Measurements from ENCODE around the gene ESR1.

The ESR1 gene

DNA sequence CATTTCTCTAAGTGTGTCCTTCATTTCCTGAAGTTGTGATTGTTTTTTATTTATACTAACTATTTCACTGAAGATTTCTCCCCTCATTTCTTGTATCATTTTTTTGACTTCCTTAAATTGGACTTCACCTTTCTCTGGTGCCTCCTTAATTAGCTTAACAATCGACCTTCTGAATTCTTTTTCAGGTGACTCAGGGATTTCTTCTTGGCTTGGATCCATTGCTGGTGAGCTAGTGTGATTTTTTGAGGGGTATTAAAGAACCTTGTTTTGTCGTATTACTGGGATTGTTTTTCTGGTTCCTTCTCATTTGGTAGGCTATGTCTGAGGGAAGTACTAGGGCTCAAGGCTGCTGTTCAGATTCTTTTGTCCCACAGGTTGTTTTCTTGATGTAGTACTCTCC is 92.8 kb downstream of the ESR1 start:
- Mint-ChIP-seq H3K9me3 (peaks cover 2% of the 10 kb centered on the region), H3K4me1 (no peaks in the 10 kb centered on the region), H3K36me3 (no peaks in the 10 kb centered on the region), H3K4me3 (no peak overlapping the region), H3K27ac (no peak overlapping the region)
- no peak for ATAC-seq
- DNase-seq (ENCODE audit: low spot score in 2 of 2): no peak

DNA sequence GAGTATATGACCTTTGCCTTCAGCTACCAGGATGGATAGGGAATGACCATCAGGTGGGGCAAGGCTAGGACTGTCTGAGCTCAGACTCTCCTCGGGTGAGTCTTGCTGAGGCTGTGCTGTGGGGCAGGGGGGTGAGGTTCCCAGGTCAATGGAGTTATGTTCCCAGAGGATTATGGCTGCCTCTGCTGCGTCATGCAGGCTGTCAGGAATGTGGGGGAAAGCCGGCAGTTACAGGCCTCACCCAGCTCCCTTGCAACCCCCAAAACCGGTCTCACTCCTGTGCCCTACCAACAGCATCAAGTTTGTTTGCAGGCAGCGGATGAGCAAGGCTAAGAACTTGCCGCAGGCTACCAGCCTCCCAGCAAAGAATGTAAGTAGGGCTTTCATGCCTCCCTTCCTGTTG is 93.5 kb downstream of the ESR1 start:
- Mint-ChIP-seq H3K4me1 (no peaks in the 10 kb centered on the region), H3K9me3 (peaks cover 2% of the 10 kb centered on the region), H3K36me3 (no peaks in the 10 kb centered on the region), H3K4me3 (no peak overlapping the region), H3K27ac (no peak overlapping the region)
- ATAC-seq: peak; percentile 44
- no peak for DNase-seq (ENCODE audit: low spot score in 2 of 2)

DNA sequence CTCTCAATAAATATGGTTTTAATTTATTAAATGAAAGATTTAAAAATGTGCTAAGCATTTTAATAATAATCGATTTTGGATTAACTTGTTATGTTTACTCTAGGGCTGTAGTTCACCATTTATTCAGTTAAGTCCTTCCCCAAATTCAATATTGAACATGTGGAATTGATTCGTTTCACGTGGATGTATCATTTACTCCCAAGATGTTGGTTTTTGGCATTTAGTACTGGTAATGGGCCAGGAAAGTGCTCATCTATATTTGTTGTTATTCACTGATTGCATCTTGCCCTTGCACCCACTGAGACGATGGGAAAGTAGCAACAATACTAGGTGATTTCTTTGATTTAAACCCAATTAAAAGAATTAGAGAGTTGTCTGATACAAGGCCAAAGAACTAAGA is 97.1 kb downstream of the ESR1 start:
- no peak for DNase-seq (ENCODE audit: low spot score in 2 of 2)

DNA sequence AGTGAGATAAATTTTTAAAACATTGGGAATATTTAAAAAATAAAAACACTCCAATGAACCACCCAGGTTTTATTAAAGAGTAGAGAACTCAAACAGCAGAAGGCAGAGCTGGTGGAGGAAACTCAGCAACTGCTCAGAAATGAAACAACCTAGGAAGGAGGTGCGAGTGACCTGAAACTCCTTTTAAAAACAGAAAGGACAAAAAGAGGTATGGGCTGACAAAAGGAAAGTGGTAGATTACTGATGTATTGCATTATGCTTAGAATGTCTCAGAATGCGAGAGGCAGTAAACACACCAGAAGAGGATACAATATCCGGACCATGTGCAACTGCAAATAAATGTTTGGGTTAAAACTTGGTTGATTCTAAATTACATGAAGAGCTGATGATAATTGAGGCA is 97.6 kb downstream of the ESR1 start:
- ATAC-seq (no peak), DNase-seq (ENCODE audit: low spot score in 2 of 2) (no peak)
- H3K4me3 Mint-ChIP-seq: no peak overlapping the region
- H3K27ac Mint-ChIP-seq: no peak overlapping the region
- H3K36me3 Mint-ChIP-seq: no peaks in the 10 kb centered on the region
- H3K4me1 Mint-ChIP-seq: no peaks in the 10 kb centered on the region
- no peaks in the 10 kb centered on the region for H3K9me3 Mint-ChIP-seq

More for the DNA sequence above, 97.1 kb downstream of the ESR1 start:
- Mint-ChIP-seq H3K36me3 (no peaks in the 10 kb centered on the region), H3K27ac (no peak overlapping the region), H3K9me3 (no peaks in the 10 kb centered on the region), H3K4me3 (no peak overlapping the region), H3K4me1 (no peaks in the 10 kb centered on the region)
- no peak for ATAC-seq

DNA sequence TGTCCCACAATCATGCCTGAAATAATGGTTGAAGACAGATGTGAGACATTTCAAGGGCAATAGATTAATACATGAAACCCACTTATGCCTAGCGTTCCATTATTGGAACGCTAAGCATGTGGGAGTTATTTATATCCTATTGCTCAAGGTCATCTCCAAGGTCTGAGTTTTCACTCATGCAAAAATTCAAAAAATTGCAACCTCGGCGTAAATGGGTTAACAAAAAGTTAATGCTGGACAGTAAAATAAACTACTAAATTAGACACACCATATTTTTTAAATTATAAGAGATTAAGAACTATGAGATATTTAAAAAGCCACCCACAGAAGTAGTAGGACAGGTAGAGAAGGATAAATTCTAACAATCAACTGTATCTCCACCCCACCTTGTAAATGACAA is 98.4 kb downstream of the ESR1 start:
- DNase-seq (ENCODE audit: low spot score in 2 of 2) (no peak), ATAC-seq (no peak)
- no peak overlapping the region for H3K4me3 Mint-ChIP-seq
- H3K36me3 Mint-ChIP-seq: no peaks in the 10 kb centered on the region
- no peaks in the 10 kb centered on the region for H3K4me1 Mint-ChIP-seq
- no peak overlapping the region for H3K27ac Mint-ChIP-seq
- no peaks in the 10 kb centered on the region for H3K9me3 Mint-ChIP-seq

DNA sequence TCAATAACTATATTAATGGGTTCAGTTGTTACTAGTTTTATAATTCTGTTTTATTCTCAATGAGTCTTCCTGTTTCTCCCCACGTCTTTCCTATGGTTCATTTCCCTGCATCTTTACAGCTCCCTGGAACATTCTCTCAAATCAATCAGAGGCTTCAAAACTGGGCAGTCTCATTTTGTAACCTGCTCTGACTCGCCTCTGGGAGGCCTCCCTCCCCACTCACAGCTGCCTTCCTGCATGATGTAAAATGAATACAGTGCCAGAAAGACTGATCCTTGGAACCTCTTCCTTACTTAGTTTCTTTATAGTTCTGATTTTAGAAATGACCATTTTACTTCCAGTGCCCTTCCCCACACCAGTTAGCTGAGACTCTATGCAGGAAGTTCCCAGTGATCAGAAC is 103.9 kb downstream of the ESR1 start:
- Mint-ChIP-seq H3K27ac (no peak overlapping the region), H3K36me3 (no peaks in the 10 kb centered on the region), H3K4me1 (no peaks in the 10 kb centered on the region), H3K9me3 (no peaks in the 10 kb centered on the region), H3K4me3 (no peak overlapping the region)
- ATAC-seq (no peak), DNase-seq (ENCODE audit: low spot score in 2 of 2) (no peak)

DNA sequence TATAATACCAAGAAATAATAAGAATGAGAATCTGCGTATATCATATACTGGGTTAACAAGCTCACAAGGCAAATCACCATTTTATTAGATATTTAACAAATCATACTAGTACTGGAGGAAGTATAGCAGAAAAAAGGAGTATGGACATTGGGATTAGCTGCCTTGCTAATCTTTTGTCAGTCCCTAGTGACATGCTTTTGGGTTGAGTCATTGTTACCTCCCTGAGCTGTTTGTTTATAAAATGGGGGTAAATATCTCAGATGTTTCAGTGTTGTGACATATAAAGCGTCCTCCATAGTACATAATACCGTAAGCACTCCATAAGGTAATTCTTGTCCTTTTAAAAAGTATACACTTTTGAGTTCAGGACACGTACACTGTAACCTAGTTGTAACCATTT is 107.0 kb downstream of the ESR1 start:
- no peaks in the 10 kb centered on the region for H3K4me1 Mint-ChIP-seq

DNA sequence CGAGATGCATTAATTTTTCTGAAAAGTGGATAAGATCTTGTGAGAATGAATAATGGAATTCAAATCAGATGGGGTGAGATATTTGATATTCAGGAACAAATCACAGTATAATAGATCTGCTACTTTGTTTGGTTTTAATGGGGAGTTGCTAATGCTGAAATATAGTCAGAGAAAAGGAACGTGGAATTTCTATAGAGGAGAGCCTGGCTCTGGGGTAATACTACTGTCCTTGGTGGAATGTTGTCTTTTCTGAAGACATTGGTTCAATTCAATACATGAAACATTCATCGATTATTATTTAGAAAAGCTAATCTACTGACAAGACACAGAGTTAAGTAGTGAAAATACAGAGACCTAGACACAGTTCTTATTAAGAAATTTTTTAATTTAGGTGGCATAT is 108.6 kb downstream of the ESR1 start:
- H3K9me3 Mint-ChIP-seq: no peaks in the 10 kb centered on the region
- no peak for ATAC-seq
- no peak for DNase-seq (ENCODE audit: low spot score in 2 of 2)
- no peaks in the 10 kb centered on the region for H3K36me3 Mint-ChIP-seq
- H3K4me3 Mint-ChIP-seq: no peak overlapping the region
- H3K4me1 Mint-ChIP-seq: no peaks in the 10 kb centered on the region
- no peak overlapping the region for H3K27ac Mint-ChIP-seq

More for the DNA sequence above, 107.0 kb downstream of the ESR1 start:
- DNase-seq (ENCODE audit: low spot score in 2 of 2) (no peak), ATAC-seq (no peak)
- no peaks in the 10 kb centered on the region for H3K9me3 Mint-ChIP-seq
- no peak overlapping the region for H3K4me3 Mint-ChIP-seq
- no peak overlapping the region for H3K27ac Mint-ChIP-seq
- no peaks in the 10 kb centered on the region for H3K36me3 Mint-ChIP-seq

DNA sequence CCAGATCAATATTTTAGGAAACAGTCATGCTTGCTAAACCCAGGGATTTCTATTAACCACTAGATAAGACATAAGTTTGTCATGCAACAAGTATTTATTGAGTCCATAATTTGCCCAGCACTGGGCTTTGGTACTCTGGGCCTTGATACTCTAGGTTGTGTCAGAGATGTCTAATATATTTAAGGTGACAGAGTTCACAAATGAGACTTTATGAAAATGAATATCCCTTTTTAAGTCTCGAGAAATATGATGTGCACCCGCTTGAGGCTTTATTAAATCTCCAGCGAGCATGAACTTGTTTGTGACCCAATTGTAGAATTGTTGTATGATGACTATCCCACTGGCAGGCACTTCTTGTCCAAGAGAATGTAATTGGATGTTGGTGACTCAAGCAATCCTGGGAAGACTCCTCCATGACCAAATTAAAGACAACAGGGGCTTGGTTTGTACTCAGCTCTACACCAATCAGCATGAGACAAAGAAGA is 109.2 kb downstream of the ESR1 start:
- ATAC-seq (no peak), DNase-seq (ENCODE audit: low spot score in 2 of 2) (no peak)
- Mint-ChIP-seq H3K27ac (no peak overlapping the region), H3K4me1 (no peaks in the 10 kb centered on the region), H3K4me3 (no peak overlapping the region), H3K9me3 (no peaks in the 10 kb centered on the region), H3K36me3 (no peaks in the 10 kb centered on the region)

DNA sequence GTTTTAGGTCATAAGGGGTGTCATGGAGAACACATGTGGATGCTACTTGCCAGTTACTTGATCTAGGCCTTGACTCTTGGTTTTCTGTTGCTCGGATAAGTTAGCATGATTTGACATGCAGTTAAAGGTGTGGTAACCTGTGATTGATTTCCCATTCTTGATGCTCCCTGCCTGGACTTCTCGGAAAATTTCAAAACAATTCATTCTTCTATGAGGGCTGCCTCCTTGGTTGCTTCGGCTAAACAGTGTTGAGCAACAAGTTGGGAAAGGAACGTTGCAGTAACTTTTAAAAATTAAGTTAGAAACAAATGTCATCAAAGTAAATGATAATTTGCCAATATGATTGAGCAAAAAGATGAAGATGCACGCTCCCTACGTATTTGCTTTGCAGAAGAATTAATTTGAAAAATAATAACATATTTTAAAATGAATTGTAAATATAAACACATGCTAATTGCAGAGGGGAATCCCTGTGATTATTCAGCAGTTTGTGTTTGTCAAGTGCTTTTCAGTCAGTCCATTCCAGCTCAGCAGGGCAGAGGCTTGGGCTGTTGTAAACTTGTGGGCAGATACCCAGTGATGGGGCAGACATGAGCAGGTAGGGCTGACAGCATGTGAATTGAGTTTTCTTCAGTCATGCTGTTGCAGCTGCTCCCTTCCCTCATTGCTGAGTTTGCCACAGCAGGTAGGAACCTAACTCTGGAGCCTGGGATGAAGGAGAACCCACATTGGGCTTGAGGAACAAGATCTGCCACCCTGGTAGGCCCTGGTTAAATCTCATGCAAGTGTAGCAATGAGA is 110.2 kb downstream of the ESR1 start:
- H3K27ac Mint-ChIP-seq: no peak overlapping the region
- no peaks in the 10 kb centered on the region for H3K36me3 Mint-ChIP-seq
- ATAC-seq (no peak), DNase-seq (ENCODE audit: low spot score in 2 of 2) (no peak)
- no peak overlapping the region for H3K4me3 Mint-ChIP-seq
- H3K4me1 Mint-ChIP-seq: no peaks in the 10 kb centered on the region
- H3K9me3 Mint-ChIP-seq: no peaks in the 10 kb centered on the region

DNA sequence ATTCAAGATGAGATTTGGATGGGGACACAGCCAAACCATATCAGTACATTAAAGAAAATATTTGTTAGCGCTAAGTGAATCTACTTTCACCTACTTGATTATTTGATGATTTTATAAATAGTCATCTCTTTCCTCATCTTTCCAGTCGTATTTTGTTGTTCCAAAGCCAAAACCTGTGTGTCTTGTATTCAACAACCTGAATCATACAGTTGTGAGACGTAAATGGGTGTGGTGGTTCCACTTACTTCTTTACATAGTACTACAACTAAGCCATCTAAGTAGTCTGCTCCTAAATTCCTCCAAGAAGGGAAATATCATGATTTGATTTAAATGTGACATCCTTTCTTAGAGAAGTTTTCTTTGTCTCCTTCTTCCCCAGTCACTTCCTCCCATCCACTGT is 132.8 kb downstream of the ESR1 start:
- Mint-ChIP-seq H3K9me3 (peaks cover 8% of the 10 kb centered on the region), H3K36me3 (no peaks in the 10 kb centered on the region), H3K4me3 (no peak overlapping the region), H3K27ac (no peak overlapping the region), H3K4me1 (no peaks in the 10 kb centered on the region)
- ATAC-seq: no peak
- no peak for DNase-seq (ENCODE audit: low spot score in 2 of 2)

DNA sequence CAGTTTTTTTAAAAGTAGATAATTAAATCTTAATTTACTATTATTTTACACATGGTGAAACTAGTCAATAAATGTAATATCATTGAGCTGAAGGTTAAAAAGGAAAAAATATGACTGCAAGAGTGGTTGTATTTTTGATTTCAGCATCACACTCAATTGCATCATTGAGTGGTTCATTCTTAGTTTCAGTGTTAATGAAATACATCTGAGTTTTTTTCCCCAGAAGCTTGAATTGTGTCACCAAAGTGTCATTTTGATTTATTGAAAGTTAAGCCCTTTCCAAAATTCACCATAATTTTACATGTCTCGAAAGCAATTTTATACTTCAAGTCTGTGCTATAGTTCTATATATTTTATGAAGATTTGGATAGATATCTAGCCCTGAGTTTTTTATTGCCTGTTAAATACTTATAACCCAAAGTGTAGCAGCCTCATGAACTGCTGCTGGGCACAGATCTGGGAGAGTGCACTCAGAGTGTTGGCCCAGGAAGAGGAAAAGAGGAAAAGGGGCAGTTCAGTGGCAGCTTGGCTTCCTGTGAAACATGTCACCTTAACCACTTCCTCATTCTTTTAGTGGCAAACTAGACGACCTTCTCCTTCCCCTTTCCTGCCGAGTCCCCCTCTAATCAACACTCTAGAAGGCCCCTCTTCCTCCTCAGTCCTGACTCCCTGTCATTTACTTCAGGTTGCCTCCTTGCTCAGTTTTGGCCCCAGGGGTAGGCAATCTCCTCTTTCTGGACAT is 140.7 kb downstream of the ESR1 start:
- no peak for DNase-seq (ENCODE audit: low spot score in 2 of 2)
- no peaks in the 10 kb centered on the region for H3K36me3 Mint-ChIP-seq
- no peak overlapping the region for H3K4me3 Mint-ChIP-seq
- peaks cover 11% of the 10 kb centered on the region for H3K4me1 Mint-ChIP-seq
- H3K9me3 Mint-ChIP-seq: peaks cover 5% of the 10 kb centered on the region
- H3K27ac Mint-ChIP-seq: peak overlapping the region; percentile 8
- ATAC-seq: peak; percentile 36

DNA sequence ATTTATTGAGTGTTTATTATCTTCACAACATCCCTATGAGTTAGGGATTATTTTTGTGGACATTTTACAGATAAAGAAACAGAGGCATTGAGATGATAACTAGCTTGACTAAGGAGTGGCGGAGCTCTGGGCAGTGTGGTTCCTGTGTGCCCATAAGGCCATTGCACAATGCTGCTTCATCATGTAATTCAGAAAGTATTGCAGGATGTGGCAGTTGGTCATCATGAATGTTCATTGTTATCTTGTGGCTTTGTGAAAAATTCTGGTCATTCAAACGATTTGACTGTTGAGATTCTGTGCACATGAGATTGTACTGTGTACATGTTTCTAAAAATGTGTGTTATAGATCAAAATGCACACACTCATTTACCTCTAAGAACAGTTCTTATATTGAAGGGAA is 150.8 kb downstream of the ESR1 start:
- Mint-ChIP-seq H3K4me1 (peaks cover 26% of the 10 kb centered on the region), H3K36me3 (no peaks in the 10 kb centered on the region), H3K9me3 (peaks cover 15% of the 10 kb centered on the region), H3K4me3 (no peak overlapping the region), H3K27ac (no peak overlapping the region)
- no peak for DNase-seq (ENCODE audit: low spot score in 2 of 2)
- ATAC-seq: no peak

DNA sequence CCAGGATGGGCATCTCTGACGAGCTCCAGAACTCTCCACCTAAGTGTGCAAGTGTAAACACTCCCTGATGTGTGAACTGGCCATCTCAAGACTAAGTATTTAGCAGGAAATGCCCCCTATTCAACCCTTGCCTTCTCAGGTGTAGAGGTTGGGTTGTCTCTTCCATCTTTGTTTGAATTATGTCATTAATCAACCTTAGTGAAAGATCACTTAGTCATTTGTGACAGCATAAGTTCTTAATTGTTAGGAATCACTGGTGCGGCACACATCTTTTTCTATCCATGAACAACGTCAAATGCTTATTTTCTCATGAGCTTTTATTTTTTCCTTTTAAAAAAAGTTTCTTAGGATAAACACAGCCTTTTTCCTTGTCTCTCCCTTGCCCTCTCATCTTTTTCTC is 151.6 kb downstream of the ESR1 start:
- DNase-seq (ENCODE audit: low spot score in 2 of 2): no peak
- Mint-ChIP-seq H3K4me3 (no peak overlapping the region), H3K27ac (no peak overlapping the region), H3K36me3 (no peaks in the 10 kb centered on the region), H3K4me1 (peaks cover 26% of the 10 kb centered on the region), H3K9me3 (peaks cover 15% of the 10 kb centered on the region)
- ATAC-seq: no peak

DNA sequence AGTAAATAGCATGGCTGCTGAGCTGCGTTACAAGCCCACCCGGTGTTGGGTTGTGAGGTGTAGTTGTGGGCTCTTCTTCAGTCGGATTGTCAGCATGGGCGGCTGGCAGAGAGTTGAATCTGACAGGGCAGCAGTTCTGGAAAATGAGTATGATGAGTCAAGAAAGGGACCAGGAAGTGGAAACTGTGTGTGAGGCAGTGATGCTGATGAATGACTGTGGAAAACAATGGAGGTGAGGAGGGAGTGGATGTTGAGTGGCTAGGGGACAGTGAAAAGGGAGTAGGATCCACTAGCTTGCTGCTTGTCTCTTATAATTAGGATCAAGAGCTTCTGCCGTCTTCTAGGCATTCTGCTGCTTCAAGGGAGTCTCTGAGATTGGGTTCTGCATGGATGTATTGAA is 154.3 kb downstream of the ESR1 start:
- Mint-ChIP-seq H3K9me3 (peaks cover 15% of the 10 kb centered on the region), H3K4me1 (peaks cover 26% of the 10 kb centered on the region), H3K4me3 (no peak overlapping the region), H3K27ac (no peak overlapping the region), H3K36me3 (no peaks in the 10 kb centered on the region)
- no peak for DNase-seq (ENCODE audit: low spot score in 2 of 2)
- peak; percentile 24 for ATAC-seq

DNA sequence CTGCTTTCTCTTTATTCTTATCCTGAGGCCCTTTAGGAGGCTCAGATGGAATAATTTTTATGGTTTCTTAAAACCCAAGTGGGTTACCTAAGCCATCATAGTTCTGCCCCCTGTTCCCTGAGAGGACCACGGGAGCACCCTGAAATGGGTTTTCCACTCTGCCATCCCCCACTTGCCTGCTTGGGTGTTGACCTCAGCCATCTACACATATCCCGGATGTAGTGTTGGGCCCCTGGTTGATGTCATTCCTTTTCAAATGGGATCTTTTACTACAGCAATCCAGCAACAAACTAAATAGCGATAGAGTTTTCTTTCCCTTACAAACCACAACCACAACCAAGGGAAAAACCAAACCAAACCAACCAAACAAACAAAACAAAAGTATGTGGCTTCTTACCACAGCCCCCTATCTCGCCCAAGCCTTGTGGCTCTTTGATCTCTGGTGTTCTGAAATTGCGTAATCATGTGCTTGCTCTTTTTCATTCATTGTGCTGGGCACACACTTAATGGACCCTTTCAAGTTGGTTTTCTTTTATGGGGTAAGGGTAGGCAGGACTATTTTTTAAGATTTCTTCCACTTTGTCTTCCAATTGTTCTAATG is 154.9 kb downstream of the ESR1 start:
- Mint-ChIP-seq H3K4me1 (peaks cover 26% of the 10 kb centered on the region), H3K4me3 (no peak overlapping the region), H3K27ac (no peak overlapping the region), H3K9me3 (peaks cover 17% of the 10 kb centered on the region), H3K36me3 (no peaks in the 10 kb centered on the region)
- DNase-seq (ENCODE audit: low spot score in 2 of 2) (peak in 1 of 2 donors; percentile 53), ATAC-seq (peak; percentile 51)
